Measurements from ENCODE around the gene CDC42EP1. TPM values are rescaled to one million over a fixed set of nuclear protein-coding genes. Genes with fewer than 3 reads are reported as not detected.
A peak's percentile ranks its signal among the peaks of the same experiment; 100 is the strongest.

CDC42EP1 gene
- total and polyA plus RNA-seq, 4 donors, result 4.8 to 41.3 (median 31.4) TPM

DNA sequence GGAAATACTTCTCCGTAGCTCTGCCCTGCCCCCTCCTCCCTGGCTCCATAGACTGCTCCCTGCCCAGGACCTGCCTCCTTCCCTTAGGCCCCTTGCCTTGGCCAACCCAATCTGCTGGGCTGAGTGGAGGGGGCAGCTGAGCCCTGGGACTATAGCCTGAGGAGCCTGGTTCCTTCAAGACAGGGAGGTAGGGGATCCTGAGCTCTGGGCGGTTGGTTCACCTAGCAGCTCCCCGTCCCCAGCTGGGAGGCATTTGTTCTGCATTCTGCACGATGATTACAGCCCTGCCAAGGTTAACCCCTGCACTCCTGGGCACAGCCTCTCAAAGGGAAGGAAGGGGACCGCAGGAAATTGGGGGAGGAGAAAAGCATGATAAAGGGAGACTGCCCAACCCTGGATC, 3.6 kb upstream of the CDC42EP1 start:
- H3K9me3 ChIP-seq (ENCODE audit: control insufficient read depth, insufficient read depth, low read length), result no peaks in the 10 kb centered on the region
- H3K36me3 ChIP-seq (ENCODE audit: control insufficient read depth, insufficient read depth, low read length), result peaks cover 2% of the 10 kb centered on the region
- peaks cover 45% of the 10 kb centered on the region for H3K4me1 ChIP-seq (ENCODE audit: control insufficient read depth, insufficient read depth, low read length)
- peaks cover 12% of the 10 kb centered on the region for H3K27me3 ChIP-seq (ENCODE audit: control insufficient read depth, insufficient read depth, low read length)
- no peak overlapping the region for H3K4me3 ChIP-seq (ENCODE audit: low read depth, low read length)
- no peak for DNase-seq (ENCODE audit: low read depth in 4 of 6, low spot score in 6 of 6)
- WGBS (ENCODE audit: insufficient coverage), result 9% methylated on average over 3 of the region's 5 CpGs
- no peak overlapping the region for H3K27ac ChIP-seq (ENCODE audit: low read depth, low read length)

DNA sequence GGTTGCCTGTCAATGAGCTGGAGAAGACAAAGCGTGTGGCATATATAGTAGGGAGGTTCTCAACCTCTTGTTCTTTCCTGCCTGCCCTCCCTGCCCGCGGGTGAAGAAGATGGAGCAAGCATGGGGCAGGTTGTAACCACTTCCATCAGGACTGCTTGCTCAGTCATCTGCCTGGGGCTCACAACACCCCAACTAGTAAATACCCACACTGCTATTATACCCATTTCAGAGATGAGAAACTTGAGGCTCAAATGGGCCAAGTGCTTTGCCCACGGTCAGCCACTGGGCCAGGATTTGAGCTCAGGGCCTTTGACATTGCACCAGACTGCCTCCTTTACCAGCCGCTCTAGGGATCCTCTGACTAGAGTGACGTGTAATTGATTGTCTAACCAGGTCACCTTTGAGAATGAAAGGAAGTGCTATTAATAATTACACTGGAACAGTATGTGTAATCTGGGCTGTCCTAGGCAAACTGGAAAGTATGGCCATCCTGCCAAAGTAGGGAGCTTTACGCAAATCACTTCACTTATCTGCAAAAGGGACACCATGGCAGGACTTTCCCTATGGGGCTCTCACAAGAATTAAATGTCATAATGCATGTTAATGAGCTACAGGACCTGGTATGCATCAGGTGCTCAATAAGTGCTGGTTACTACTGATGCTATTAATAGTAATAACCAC, 2.8 kb upstream of the CDC42EP1 start:
- no peaks in the 10 kb centered on the region for H3K9me3 ChIP-seq (ENCODE audit: control insufficient read depth, insufficient read depth, low read length)
- H3K4me1 ChIP-seq (ENCODE audit: control insufficient read depth, insufficient read depth, low read length), result peaks cover 45% of the 10 kb centered on the region
- H3K4me3 ChIP-seq (ENCODE audit: low read depth, low read length), result no peak overlapping the region
- peaks cover 9% of the 10 kb centered on the region for H3K36me3 ChIP-seq (ENCODE audit: control insufficient read depth, insufficient read depth, low read length)
- DNase-seq (ENCODE audit: low read depth in 4 of 6, low spot score in 6 of 6), result no peak
- no peak overlapping the region for H3K27ac ChIP-seq (ENCODE audit: low read depth, low read length)
- WGBS (ENCODE audit: insufficient coverage), result 63% methylated on average over 5 of the region's 7 CpGs
- H3K27me3 ChIP-seq (ENCODE audit: control insufficient read depth, insufficient read depth, low read length), result peaks cover 16% of the 10 kb centered on the region

DNA sequence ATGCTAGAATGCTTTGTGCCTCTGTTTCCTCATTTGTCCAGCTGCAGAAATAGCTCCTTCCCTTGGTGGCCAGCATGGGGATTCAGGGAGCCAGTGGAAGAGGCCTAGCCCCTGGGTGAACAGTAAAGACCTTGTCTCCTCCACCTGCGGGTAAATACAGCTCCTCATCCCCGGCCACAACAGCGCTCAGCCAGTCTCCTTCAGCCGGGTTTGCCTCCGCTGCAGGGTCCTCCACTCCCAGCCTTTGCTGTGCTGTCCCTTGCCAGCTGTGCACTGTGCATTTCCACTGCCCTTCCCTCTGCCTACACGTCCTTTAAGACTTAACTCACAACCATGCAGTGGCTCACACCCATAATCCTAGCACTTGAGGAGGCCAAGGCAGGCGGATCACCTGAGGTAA, 1.5 kb upstream of the CDC42EP1 start:
- H3K27me3 ChIP-seq (ENCODE audit: control insufficient read depth, insufficient read depth, low read length), result peaks cover 17% of the 10 kb centered on the region
- H3K4me1 ChIP-seq (ENCODE audit: control insufficient read depth, insufficient read depth, low read length), result peaks cover 52% of the 10 kb centered on the region
- 77% methylated on average over 6 of the region's 7 CpGs for WGBS (ENCODE audit: insufficient coverage)
- no peaks in the 10 kb centered on the region for H3K9me3 ChIP-seq (ENCODE audit: control insufficient read depth, insufficient read depth, low read length)
- H3K4me3 ChIP-seq (ENCODE audit: low read depth, low read length), result no peak overlapping the region
- no peak overlapping the region for H3K27ac ChIP-seq (ENCODE audit: low read depth, low read length)
- H3K36me3 ChIP-seq (ENCODE audit: control insufficient read depth, insufficient read depth, low read length), result peaks cover 9% of the 10 kb centered on the region
- no peak for DNase-seq (ENCODE audit: low read depth in 4 of 6, low spot score in 6 of 6)

- Histone ChIP-seq H3K27ac (ENCODE audit: low read depth, low read length) (peak overlapping the region; percentile 91), H3K9me3 (ENCODE audit: control insufficient read depth, insufficient read depth, low read length) (no peaks in the 10 kb centered on the region), H3K4me3 (ENCODE audit: low read depth, low read length) (peak overlapping the region; percentile 32), H3K36me3 (ENCODE audit: control insufficient read depth, insufficient read depth, low read length) (peaks cover 9% of the 10 kb centered on the region), H3K27me3 (ENCODE audit: control insufficient read depth, insufficient read depth, low read length) (peaks cover 17% of the 10 kb centered on the region), H3K4me1 (ENCODE audit: control insufficient read depth, insufficient read depth, low read length) (peaks cover 59% of the 10 kb centered on the region)
- WGBS (ENCODE audit: insufficient coverage), result 39% methylated on average over 2 of the region's 6 CpGs
- DNase-seq (ENCODE audit: low read depth in 4 of 6, low spot score in 6 of 6), result no peak
Observed at GRCh38 chr22:37559521-37559900, 769 bp upstream of the CDC42EP1 start.

DNA sequence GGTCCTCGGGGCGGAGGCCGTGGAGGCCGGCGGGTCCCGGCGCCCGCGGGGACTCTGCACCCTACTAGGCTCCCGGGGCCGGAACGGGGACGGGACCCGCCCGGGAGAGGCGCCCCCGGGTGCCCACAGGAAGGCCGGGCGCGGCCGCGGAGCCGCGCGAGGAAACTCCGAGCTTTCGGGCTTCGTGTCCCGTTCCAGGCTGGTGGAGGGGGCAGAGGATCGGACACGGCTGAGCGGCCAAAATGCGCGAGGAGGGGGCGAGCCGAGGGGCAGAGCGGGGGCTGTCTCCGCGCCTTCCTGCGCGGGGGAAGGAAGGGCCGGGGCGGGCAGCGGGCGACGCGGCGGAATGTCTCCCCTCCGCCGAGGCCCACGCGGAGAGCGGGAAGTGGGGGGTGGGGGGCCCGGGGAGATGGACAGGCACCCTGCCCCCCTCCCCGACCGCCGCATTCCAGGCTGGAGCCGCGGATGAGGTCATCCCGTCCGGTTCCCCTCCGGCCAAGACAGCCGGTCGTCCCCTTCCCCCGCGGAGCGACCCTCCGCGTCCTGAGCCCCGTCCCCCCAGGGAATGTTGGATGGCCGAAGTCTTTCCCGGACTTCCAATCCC, 430 bp downstream of the CDC42EP1 start:
- H3K36me3 ChIP-seq (ENCODE audit: control insufficient read depth, insufficient read depth, low read length), result peaks cover 9% of the 10 kb centered on the region
- no peaks in the 10 kb centered on the region for H3K9me3 ChIP-seq (ENCODE audit: control insufficient read depth, insufficient read depth, low read length)
- H3K27ac ChIP-seq (ENCODE audit: low read depth, low read length), result peak overlapping the region; percentile 93
- peak in 2 of 6 donors; percentile 10 to 62 for DNase-seq (ENCODE audit: low read depth in 4 of 6, low spot score in 6 of 6)
- H3K4me3 ChIP-seq (ENCODE audit: low read depth, low read length), result peak overlapping the region; percentile 81
- H3K27me3 ChIP-seq (ENCODE audit: control insufficient read depth, insufficient read depth, low read length), result peaks cover 17% of the 10 kb centered on the region
- WGBS (ENCODE audit: insufficient coverage), result under 1% methylated on average over 68 of the region's 72 CpGs
- peaks cover 69% of the 10 kb centered on the region for H3K4me1 ChIP-seq (ENCODE audit: control insufficient read depth, insufficient read depth, low read length)

- under 1% methylated on average over 56 of the region's 56 CpGs for WGBS (ENCODE audit: insufficient coverage)
Observed at GRCh38 chr22:37561212-37562048, 1.1 kb downstream of the CDC42EP1 start.

DNA sequence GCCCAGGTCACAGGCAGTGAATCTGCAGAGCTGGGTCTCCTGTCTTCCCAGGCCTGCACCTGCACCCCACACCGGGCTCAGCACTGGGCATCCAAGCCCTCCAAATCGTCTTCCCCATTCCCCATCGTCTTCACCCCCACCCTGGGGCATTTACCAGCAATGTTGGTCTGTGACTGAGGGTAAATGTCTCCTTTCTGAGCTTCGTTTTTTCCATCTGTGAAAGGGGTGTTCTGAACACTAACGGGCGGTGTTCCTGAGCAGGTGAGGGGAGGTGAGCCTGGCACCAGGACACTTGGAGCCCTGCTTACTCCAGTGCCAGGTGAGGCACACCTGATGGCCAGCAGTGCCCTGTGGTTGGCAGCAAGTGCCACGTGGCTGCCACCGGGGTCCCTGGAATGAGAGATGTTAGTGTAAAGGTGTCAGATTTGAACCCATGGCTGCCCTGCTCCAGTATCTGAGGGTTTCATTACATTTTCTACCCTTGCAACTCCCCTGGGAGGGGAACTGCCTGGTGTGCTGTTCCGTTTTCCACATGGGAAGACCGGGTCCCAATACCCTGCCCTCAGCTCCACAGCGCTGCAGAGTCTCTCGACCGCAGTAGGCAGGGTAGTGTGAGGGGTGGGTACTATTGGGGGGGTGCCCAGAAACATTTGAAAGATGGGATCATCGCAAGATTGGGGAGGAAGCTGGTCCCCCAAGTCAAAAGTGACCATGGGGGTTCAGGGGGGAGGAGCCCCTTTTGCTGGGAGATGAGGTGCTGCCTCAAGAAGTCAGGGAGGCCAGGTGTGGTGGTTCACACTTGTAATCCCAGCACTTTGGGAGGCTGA, 2.0 kb downstream of the CDC42EP1 start:
- Histone ChIP-seq H3K4me3 (ENCODE audit: low read depth, low read length) (peak overlapping the region; percentile 81), H3K27ac (ENCODE audit: low read depth, low read length) (peak overlapping the region; percentile 93), H3K36me3 (ENCODE audit: control insufficient read depth, insufficient read depth, low read length) (peaks cover 23% of the 10 kb centered on the region), H3K27me3 (ENCODE audit: control insufficient read depth, insufficient read depth, low read length) (peaks cover 17% of the 10 kb centered on the region), H3K9me3 (ENCODE audit: control insufficient read depth, insufficient read depth, low read length) (no peaks in the 10 kb centered on the region), H3K4me1 (ENCODE audit: control insufficient read depth, insufficient read depth, low read length) (peaks cover 76% of the 10 kb centered on the region)
- no peak for DNase-seq (ENCODE audit: low read depth in 4 of 6, low spot score in 6 of 6)
- WGBS (ENCODE audit: insufficient coverage), result 93% methylated on average over 7 of the region's 14 CpGs

More at GRCh38 chr22:37561212-37562048, 1.1 kb downstream of the CDC42EP1 start:
- H3K4me1 ChIP-seq (ENCODE audit: control insufficient read depth, insufficient read depth, low read length), result peaks cover 76% of the 10 kb centered on the region
- no peaks in the 10 kb centered on the region for H3K9me3 ChIP-seq (ENCODE audit: control insufficient read depth, insufficient read depth, low read length)
- H3K27me3 ChIP-seq (ENCODE audit: control insufficient read depth, insufficient read depth, low read length), result peaks cover 17% of the 10 kb centered on the region
- peaks cover 16% of the 10 kb centered on the region for H3K36me3 ChIP-seq (ENCODE audit: control insufficient read depth, insufficient read depth, low read length)
- peak overlapping the region; percentile 81 for H3K4me3 ChIP-seq (ENCODE audit: low read depth, low read length)
- peak in 4 of 6 donors; percentile 69 to 93 (median 80) for DNase-seq (ENCODE audit: low read depth in 4 of 6, low spot score in 6 of 6)
- peak overlapping the region; percentile 93 for H3K27ac ChIP-seq (ENCODE audit: low read depth, low read length)

GRCh38 chr22:37563153-37564081, 3.1 kb downstream of the CDC42EP1 start:
- peaks cover 86% of the 10 kb centered on the region for H3K4me1 ChIP-seq (ENCODE audit: control insufficient read depth, insufficient read depth, low read length)
- H3K9me3 ChIP-seq (ENCODE audit: control insufficient read depth, insufficient read depth, low read length), result no peaks in the 10 kb centered on the region
- H3K27me3 ChIP-seq (ENCODE audit: control insufficient read depth, insufficient read depth, low read length), result peaks cover 17% of the 10 kb centered on the region
- H3K4me3 ChIP-seq (ENCODE audit: low read depth, low read length), result peak overlapping the region; percentile 9
- 80% methylated on average over 5 of the region's 14 CpGs for WGBS (ENCODE audit: insufficient coverage)
- H3K27ac ChIP-seq (ENCODE audit: low read depth, low read length), result peak overlapping the region; percentile 86
- peaks cover 35% of the 10 kb centered on the region for H3K36me3 ChIP-seq (ENCODE audit: control insufficient read depth, insufficient read depth, low read length)
- peak in 2 of 6 donors; percentile 31 to 70 for DNase-seq (ENCODE audit: low read depth in 4 of 6, low spot score in 6 of 6)

Measured in spinal cord (tissue), 10 donors.